GM18870 (cell line): ENCODE data around the gene SLC9A4.
"Not testable (repeated sequence)": the region's sequence is repeated elsewhere in the genome, so short reads cannot be mapped to it uniquely, and the experiment has no call there.

Experiments
- ATAC-seq: cut with Tn5 transposase; IDR thresholded peaks from one replicate; pipeline ENCODE4 v1.9.1; 2021; ENCODE audit warnings: moderate library complexity; ENCODE audit not compliant: unreplicated experiment

SLC9A4 gene

DNA sequence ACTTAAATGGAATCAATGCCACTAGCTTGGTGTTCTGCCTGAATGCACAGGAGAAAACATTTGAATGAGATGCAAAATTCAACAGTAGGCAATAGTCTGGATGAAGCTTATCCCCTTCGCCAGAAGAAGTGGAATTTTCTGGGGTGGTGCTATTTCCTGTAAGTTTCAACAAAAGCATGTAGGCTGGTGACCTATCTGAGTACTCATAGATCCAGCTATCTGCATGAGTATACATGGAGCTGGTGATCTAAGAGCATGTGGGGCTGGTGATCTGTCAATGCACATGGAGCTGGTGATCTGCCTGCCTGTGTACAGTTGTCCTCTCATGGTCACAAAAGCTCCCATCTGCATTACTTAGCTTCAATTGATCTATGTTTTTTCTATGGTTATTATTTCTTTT is 71.2 kb downstream of the SLC9A4 start:
- ATAC-seq, result no peak

DNA sequence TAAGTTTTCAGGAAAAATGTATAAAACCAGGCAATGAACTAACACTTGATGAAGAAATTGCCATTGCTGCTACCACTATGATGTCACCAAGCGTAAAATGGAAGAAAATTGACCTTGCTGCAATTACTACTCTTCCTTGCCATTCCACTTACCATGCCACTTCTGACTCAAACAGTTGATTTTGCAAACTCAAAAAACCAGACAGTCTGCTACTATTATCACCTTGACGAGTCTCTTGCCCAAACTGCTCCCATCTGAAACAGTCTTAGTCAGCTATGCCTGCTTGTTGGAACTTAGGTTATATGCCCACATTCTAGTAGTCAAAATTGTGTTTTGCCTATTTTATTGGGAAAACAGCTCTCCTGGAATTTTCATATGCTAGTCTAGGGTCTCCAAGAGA is 74.4 kb downstream of the SLC9A4 start:
- ATAC-seq, result no peak

DNA sequence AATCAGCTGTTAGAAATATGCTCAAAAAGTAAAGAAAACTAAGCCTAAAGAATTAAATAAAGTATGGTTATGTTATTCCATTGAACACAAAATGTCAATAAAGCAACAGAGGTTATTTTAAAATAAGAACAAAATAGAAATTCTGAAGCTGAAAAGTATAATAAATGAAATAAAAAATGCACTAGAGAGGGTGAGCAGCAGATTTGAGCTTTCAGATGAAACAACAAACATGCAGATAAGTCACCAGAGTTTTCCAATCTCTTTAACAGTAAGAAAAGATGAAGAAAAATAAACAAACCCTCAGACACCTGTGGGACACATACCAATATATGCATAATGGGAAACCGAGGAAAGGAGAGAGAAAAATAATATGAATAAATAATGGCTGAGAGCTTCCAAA is 76.0 kb downstream of the SLC9A4 start:
- no peak for ATAC-seq

DNA sequence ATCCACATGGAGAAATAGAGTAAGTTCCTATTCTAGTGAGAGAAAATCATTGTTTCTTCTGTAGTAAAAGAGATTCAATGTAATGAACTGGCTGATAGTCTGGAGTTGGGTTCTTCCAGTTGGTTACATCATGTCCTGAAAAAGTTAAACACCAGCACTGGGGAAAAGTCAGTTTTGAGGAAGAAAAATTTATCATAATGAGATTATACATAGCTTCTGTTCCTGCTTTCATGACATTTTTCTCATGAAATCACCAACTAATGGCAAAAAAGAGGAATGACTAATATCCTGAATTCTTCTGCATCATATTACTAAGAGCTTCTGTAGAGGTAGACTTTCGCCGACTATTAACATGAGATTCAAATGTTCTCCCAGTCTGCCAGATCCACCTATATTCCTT is 77.1 kb downstream of the SLC9A4 start:
- no peak for ATAC-seq

DNA sequence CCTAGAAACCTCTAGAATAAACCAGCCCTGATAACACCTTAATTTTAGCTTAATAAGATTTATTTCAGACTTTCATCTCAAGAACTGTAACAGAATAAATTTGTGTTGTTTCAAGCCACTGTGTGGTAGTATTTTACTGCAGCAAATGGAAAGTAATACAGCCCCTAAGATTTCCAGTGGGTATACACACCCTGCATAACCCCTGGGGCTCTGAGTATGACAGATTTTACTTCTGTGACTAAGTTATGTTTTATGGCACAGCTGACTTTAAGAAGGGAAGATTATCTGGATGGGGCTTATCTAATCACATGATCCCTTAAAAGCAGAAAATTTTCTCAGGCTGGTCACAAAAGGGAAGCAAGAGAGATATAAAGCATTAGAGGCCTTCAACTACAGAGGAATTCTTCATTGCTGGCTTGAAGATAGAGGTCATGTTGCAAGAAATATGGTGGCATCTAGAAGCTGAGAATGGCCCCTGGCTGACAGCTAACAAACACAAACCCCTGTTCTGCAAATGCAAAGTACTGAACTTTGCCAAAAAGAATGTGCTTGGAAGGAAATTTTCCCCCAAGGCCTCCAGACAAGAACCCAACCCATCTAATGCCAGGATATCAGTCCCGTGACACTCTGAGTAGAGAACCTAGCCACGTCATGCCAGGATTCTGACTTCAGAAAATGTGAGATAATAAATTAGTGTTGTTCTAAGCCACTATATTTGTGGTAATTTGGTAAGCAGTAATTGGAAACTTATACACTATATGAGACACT is 78.5 kb downstream of the SLC9A4 start:
- no peak for ATAC-seq

DNA sequence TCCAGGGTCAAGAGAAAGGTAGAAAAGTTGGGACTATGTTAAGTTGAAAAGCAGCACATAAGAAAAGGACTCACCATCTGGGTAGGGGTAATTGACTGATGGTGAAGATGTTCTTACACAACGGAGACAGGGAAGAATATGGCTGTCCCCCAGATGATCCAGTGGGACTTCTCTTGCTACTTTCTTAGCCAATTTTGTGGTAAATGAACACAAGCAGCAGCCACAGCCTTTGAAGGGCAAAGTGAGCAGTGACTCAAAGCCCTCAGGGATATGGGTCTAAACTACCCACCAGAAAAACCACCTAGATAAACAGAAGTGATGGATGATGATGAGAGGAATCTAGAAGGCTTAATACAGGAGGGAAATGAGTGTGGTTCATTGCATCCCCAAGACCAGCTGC is 80.6 kb downstream of the SLC9A4 start:
- no peak for ATAC-seq

DNA sequence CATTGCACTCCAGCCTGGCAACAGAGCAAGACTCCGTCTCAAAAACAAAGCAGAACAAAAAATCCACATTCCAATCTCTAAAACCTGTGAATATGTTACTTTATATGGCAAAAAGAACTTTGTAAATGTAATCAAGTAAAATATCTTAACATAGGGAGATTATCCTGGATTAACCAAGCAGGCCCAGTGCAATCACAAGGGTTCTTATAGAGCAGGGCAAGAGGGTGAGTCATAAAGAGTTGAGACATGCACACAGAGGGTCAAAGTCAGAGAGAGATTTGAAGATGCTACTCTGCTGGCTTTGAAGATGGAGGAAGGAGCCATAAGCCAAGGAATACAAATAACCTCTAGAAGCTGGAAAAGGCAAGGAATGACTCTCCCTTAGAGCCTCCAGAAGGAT is 85.4 kb downstream of the SLC9A4 start:
- ATAC-seq, result no peak

DNA sequence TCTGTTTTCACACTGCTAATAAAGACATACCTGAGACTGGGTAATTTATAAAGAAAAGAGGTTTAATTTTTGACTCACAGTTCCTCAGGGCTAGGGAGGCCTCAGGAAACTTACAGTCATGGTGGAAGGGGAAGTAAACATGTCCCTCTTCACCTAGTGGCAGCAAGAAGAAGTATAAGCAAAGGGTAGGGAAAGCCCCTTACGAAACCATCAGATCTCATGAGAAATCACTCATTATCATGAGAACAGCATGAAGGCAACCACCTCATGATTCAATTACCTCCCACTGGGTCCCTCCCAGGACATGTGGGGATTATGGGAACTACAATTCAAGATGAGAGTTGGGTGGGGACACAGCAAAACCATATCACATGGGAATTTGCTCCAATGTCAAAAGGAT is 89.5 kb downstream of the SLC9A4 start:
- ATAC-seq, result not testable (repeated sequence)

DNA sequence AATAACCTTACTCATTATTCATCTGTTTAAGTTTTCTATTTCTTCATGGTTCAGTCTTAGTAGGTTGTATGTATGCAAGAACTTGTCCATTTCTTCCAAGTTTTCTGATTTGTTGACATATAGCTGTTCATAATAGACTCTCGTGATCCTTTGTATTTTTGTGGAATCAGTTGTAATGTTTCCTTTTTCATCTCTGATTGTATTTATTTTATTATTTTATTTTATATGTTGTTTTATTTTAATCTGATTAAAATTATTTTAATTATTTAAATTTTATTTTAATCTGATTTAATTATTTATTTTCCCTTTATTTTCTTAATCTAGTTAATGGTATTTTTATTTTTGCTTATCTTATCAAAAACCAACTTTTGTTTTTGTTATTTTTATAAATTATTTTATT is 102.9 kb downstream of the SLC9A4 start:
- no peak for ATAC-seq

DNA sequence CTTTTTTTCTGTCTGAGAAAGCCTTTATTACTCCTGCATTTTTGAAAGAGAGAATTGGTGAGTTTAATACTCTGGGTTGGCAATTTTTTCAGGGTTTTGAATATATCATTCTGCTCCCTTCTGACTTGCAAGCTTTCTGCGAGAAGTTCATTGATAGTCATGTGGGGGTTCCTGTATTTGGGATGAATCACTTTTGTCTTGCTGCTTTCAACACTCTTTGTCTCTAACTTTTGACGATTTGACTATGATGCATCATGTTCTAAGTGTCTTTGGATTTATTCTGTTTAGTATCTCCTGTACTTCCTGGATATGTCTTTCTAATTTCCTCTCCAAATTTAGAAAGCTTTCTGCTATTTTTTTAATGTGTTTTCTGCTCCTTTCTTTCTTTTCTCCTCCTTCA is 105.3 kb downstream of the SLC9A4 start:
- no peak for ATAC-seq

DNA sequence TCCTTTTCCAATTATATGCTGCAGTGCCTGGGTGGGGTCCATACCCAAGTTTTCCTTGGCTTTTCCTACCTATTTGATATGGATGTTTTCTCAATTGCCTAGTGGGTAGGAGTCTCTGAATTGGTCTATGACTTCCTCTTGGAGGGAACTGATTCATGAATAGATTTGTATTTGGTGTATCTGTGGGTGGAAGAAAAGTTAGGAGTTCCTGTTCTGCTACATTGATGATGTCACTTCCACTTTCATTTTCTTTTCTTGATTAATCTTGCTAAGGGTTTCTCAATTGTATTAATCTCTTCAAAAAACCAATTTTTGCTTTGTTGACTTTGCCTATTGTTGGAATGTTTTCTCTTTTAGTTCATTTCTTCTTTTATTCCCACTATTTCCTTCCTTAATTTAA is 108.9 kb downstream of the SLC9A4 start:
- no peak for ATAC-seq

DNA sequence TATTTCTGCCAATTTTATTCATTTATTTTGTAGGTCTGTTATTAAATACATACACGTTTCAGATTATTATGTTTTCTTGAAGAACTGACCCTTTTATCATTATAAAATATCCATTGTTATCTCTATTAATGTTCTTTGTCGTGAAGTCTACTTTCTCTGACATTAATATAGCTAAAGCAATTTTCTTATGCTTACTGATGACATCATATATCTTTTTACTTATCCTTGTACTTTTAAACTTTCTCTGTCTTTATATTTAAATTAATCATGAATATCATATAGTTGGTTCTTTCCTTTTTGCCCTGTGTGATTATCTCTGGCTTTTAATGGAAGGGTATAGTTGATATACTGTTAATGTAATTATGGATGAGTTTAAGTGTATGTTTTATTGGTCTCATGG is 109.8 kb downstream of the SLC9A4 start:
- ATAC-seq, result no peak
